Measurements from ENCODE around the gene FNIP1.

GRCh38 chr5:131607418-131607817 is 189.4 kb downstream of the FNIP1 start:
- no peak for TF ChIP-seq SNAPC5 (CRISPR knock-in tag; IDR thresholded peaks at IDR 0.05; ENCODE audit: borderline replicate concordance)
- TF ChIP-seq ZNF331 (CRISPR knock-in tag; IDR thresholded peaks at IDR 0.05): no peak
- no peak for TF ChIP-seq SMAD1 (CRISPR knock-in tag; IDR thresholded peaks at IDR 0.05; ENCODE audit: borderline replicate concordance, low read depth)
- no peak for TF ChIP-seq ZBTB7A (CRISPR knock-in tag; IDR thresholded peaks at IDR 0.05)
- TF ChIP-seq RELA (CRISPR knock-in tag; IDR thresholded peaks at IDR 0.05): no peak
- TF ChIP-seq ZKSCAN1 (IDR thresholded peaks at IDR 0.05; ENCODE audit: low read length): no peak

All from HepG2 (cell line).